Stimulated activated naive CD8-positive, alpha-beta T cell treated with anti-CD3 and anti-CD28 coated beads, Interleukin-15, Interleukin-2, amounts not matched to agents 100 U/mL and 50 U/mL, for 24 hours (primary cell): ENCODE data around the gene TMEM135.
A peak's percentile ranks its signal among the peaks of the same experiment; 100 is the strongest.
"Not testable (repeated sequence)": the region's sequence is repeated elsewhere in the genome, so short reads cannot be mapped to it uniquely, and the experiment has no call there.

Experiments
- ATAC-seq: fragments of 150-1000 bp; cut with Tn5 transposase; one replicate; pipeline ENCODE4 v1.10.0; 2021
- DNase-seq: peaks from one replicate; pipeline ENCODE4 v3.0.0; 2021

The TMEM135 gene

GRCh38 chr11:87037450-87038234 lies at the start of gene TMEM135:
Gene TMEM135, plus strand, starts transcription at chr11:87037934. Its CDS starts 112 bp downstream, at chr11:87038046.
- ATAC-seq, result peak; percentile 98
- DNase-seq, result peak; percentile 97

GRCh38 chr11:86988351-86988881 lies 49.3 kb upstream of the TMEM135 start:
- ATAC-seq, result no peak
- DNase-seq, result no peak

- DNase-seq (no peak), ATAC-seq (no peak)
These were observed 47.7 kb upstream of the TMEM135 start for GRCh38 chr11:86990031-86990430.

GRCh38 chr11:86990515-86990914 lies 47.2 kb upstream of the TMEM135 start:
- DNase-seq (no peak), ATAC-seq (no peak)

- DNase-seq, result no peak
- ATAC-seq, result no peak
These were observed 46.4 kb upstream of the TMEM135 start for GRCh38 chr11:86991341-86991740.

- not testable (repeated sequence) for DNase-seq, ATAC-seq
These were observed 45.4 kb upstream of the TMEM135 start for GRCh38 chr11:86992340-86992739.

- DNase-seq (no peak), ATAC-seq (no peak)
These were observed 44.7 kb upstream of the TMEM135 start for GRCh38 chr11:86993031-86993430.

- ATAC-seq, result no peak
- no peak for DNase-seq
These were observed 40.7 kb upstream of the TMEM135 start for GRCh38 chr11:86996953-86997570.

GRCh38 chr11:86999388-86999787 lies 38.3 kb upstream of the TMEM135 start:
- no peak for DNase-seq
- ATAC-seq, result no peak

- DNase-seq, result no peak
- no peak for ATAC-seq
These were observed 37.6 kb upstream of the TMEM135 start for GRCh38 chr11:86999859-87000753.

GRCh38 chr11:87002918-87003317 lies 34.8 kb upstream of the TMEM135 start:
- ATAC-seq (no peak), DNase-seq (no peak)

- not testable (repeated sequence) for DNase-seq, ATAC-seq
These were observed 33.5 kb upstream of the TMEM135 start for GRCh38 chr11:87004281-87004680.

GRCh38 chr11:87005569-87005921 lies 32.2 kb upstream of the TMEM135 start:
- DNase-seq (no peak), ATAC-seq (no peak)

GRCh38 chr11:87006035-87006434 lies 31.7 kb upstream of the TMEM135 start:
- ATAC-seq, result no peak
- no peak for DNase-seq

GRCh38 chr11:87007963-87008362 lies 29.8 kb upstream of the TMEM135 start:
- ATAC-seq (no peak), DNase-seq (no peak)

- DNase-seq (no peak), ATAC-seq (no peak)
These were observed 25.6 kb upstream of the TMEM135 start for GRCh38 chr11:87012089-87012488.

- no peak for ATAC-seq
- no peak for DNase-seq
These were observed 25.1 kb upstream of the TMEM135 start for GRCh38 chr11:87012673-87013072.

GRCh38 chr11:87013912-87014825 lies 23.6 kb upstream of the TMEM135 start:
- DNase-seq (no peak), ATAC-seq (no peak)

GRCh38 chr11:87015645-87016044 lies 22.1 kb upstream of the TMEM135 start:
- DNase-seq (no peak), ATAC-seq (no peak)

- ATAC-seq, result no peak
- DNase-seq, result no peak
These were observed 18.0 kb upstream of the TMEM135 start for GRCh38 chr11:87019613-87020271.

GRCh38 chr11:87020336-87020735 lies 17.4 kb upstream of the TMEM135 start:
- DNase-seq, result no peak
- ATAC-seq, result no peak
